ENCODE results near the gene GSTT4.
A peak's percentile ranks its signal among the peaks of the same experiment; 100 is the strongest.
"Not testable (repeated sequence)": the region's sequence is repeated elsewhere in the genome, so short reads cannot be mapped to it uniquely, and the experiment has no call there.

The GSTT4 gene

GRCh38 chr22:24023204-24023789 is 18.0 kb upstream of the GSTT4 start:
- DNase-seq = no peak

GRCh38 chr22:24021304-24021703 is 16.1 kb upstream of the GSTT4 start:
- no peak for DNase-seq

GRCh38 chr22:24016156-24016555 is 10.9 kb upstream of the GSTT4 start:
- no peak for DNase-seq

- DNase-seq = no peak
Measured at GRCh38 chr22:24011735-24012068, 6.4 kb upstream of the GSTT4 start.

- no peak for DNase-seq
Measured at GRCh38 chr22:24010018-24010391, 4.8 kb upstream of the GSTT4 start.

- no peak for DNase-seq
Measured at GRCh38 chr22:24009227-24010017, 4.2 kb upstream of the GSTT4 start.

GRCh38 chr22:24008381-24009226 is 3.4 kb upstream of the GSTT4 start:
- DNase-seq = no peak

- DNase-seq = no peak
Measured at GRCh38 chr22:24008022-24008283, 2.7 kb upstream of the GSTT4 start.

GRCh38 chr22:24007253-24008021 is 2.2 kb upstream of the GSTT4 start:
- no peak for DNase-seq

- no peak for DNase-seq
Measured at GRCh38 chr22:24006914-24007214, 1.6 kb upstream of the GSTT4 start.

GRCh38 chr22:24006207-24006913 is 1.1 kb upstream of the GSTT4 start:
- no peak for DNase-seq

- no peak for DNase-seq
Measured at GRCh38 chr22:24003887-24004286, 1.4 kb downstream of the GSTT4 start.

GRCh38 chr22:24002851-24003250 is 2.4 kb downstream of the GSTT4 start:
- DNase-seq = no peak

GRCh38 chr22:24002272-24002671 is 3.0 kb downstream of the GSTT4 start:
- no peak for DNase-seq

- no peak for DNase-seq
Measured at GRCh38 chr22:24001314-24001713, 3.9 kb downstream of the GSTT4 start.

- not testable (repeated sequence) for DNase-seq
Measured at GRCh38 chr22:23999779-24000178, 5.5 kb downstream of the GSTT4 start.

GRCh38 chr22:23997092-23997491 is 8.2 kb downstream of the GSTT4 start:
- no peak for DNase-seq

- DNase-seq = not testable (repeated sequence)
Measured at GRCh38 chr22:23993581-23994177, 11.6 kb downstream of the GSTT4 start.

GRCh38 chr22:23993080-23993479 is 12.2 kb downstream of the GSTT4 start:
- not testable (repeated sequence) for DNase-seq

- peak; percentile 6 for DNase-seq
Measured at GRCh38 chr22:23989583-23990244, 15.5 kb downstream of the GSTT4 start.

GRCh38 chr22:23986538-23987178 is 18.6 kb downstream of the GSTT4 start:
- DNase-seq = not testable (repeated sequence)
